GM18520 (cell line): ENCODE measurements around the gene POMGNT1.
A peak's percentile ranks its signal among the peaks of the same experiment; 100 is the strongest.
"Not testable (repeated sequence)": the region's sequence is repeated elsewhere in the genome, so short reads cannot be mapped to it uniquely, and the experiment has no call there.

ENCODE experiments used
- ATAC-seq: cut with Tn5 transposase; IDR thresholded peaks from one replicate; pipeline ENCODE4 v1.9.1; 2021; ENCODE audit not compliant: unreplicated experiment

Gene POMGNT1

GRCh38 chr1:46197964-46198811 is at the start of gene POMGNT1:
POMGNT1 (minus strand) TSS chr1:46198434; CDS start chr1:46197821, 613 bp downstream.
- peak; percentile 67 for ATAC-seq

GRCh38 chr1:46247436-46248121 is 49.3 kb upstream of the POMGNT1 start, which contains the start of gene RAD54L:
RAD54L (plus strand) TSS chr1:46247763; CDS start chr1:46248406, 643 bp downstream.
- peak; percentile 94 for ATAC-seq

- ATAC-seq, result peak; percentile 24
Measured at GRCh38 chr1:46246548-46247435, 48.6 kb upstream of the POMGNT1 start.

- not testable (repeated sequence) for ATAC-seq
Measured at GRCh38 chr1:46246136-46246535, 47.9 kb upstream of the POMGNT1 start.

- no peak for ATAC-seq
Measured at GRCh38 chr1:46244656-46245371, 46.6 kb upstream of the POMGNT1 start.

- not testable (repeated sequence) for ATAC-seq
Measured at GRCh38 chr1:46243831-46244230, 45.6 kb upstream of the POMGNT1 start.

GRCh38 chr1:46242918-46243317 is 44.7 kb upstream of the POMGNT1 start:
- ATAC-seq, result no peak

GRCh38 chr1:46241733-46242132 is 43.5 kb upstream of the POMGNT1 start:
- not testable (repeated sequence) for ATAC-seq

GRCh38 chr1:46238865-46239264 is 40.6 kb upstream of the POMGNT1 start:
- ATAC-seq, result not testable (repeated sequence)

- ATAC-seq, result no peak
Measured at GRCh38 chr1:46236882-46237281, 38.6 kb upstream of the POMGNT1 start.

GRCh38 chr1:46231231-46231630 is 33.0 kb upstream of the POMGNT1 start:
- ATAC-seq, result not testable (repeated sequence)

- ATAC-seq, result no peak
Measured at GRCh38 chr1:46224966-46225365, 26.7 kb upstream of the POMGNT1 start.

- ATAC-seq, result peak; percentile 52
Measured at GRCh38 chr1:46223472-46223943, 25.3 kb upstream of the POMGNT1 start.

GRCh38 chr1:46223055-46223454 is 24.8 kb upstream of the POMGNT1 start:
- ATAC-seq, result not testable (repeated sequence)

- ATAC-seq, result no peak
Measured at GRCh38 chr1:46221749-46222148, 23.5 kb upstream of the POMGNT1 start.

- ATAC-seq, result no peak
Measured at GRCh38 chr1:46220808-46221207, 22.6 kb upstream of the POMGNT1 start.

- no peak for ATAC-seq
Measured at GRCh38 chr1:46219551-46220520, 21.6 kb upstream of the POMGNT1 start.

GRCh38 chr1:46218443-46218842 is 20.2 kb upstream of the POMGNT1 start:
- no peak for ATAC-seq

- no peak for ATAC-seq
Measured at GRCh38 chr1:46215504-46215903, 17.3 kb upstream of the POMGNT1 start.
